HG03442 (cell line): ENCODE data around the gene TNFSF13.
A peak's percentile ranks its signal among the peaks of the same experiment; 100 is the strongest.

Experiments
- ATAC-seq: cut with Tn5 transposase; IDR thresholded peaks from one replicate; pipeline ENCODE4 v1.9.1; 2021; ENCODE audit warnings: mild to moderate bottlenecking, moderate library complexity; ENCODE audit not compliant: unreplicated experiment

Gene TNFSF13

DNA sequence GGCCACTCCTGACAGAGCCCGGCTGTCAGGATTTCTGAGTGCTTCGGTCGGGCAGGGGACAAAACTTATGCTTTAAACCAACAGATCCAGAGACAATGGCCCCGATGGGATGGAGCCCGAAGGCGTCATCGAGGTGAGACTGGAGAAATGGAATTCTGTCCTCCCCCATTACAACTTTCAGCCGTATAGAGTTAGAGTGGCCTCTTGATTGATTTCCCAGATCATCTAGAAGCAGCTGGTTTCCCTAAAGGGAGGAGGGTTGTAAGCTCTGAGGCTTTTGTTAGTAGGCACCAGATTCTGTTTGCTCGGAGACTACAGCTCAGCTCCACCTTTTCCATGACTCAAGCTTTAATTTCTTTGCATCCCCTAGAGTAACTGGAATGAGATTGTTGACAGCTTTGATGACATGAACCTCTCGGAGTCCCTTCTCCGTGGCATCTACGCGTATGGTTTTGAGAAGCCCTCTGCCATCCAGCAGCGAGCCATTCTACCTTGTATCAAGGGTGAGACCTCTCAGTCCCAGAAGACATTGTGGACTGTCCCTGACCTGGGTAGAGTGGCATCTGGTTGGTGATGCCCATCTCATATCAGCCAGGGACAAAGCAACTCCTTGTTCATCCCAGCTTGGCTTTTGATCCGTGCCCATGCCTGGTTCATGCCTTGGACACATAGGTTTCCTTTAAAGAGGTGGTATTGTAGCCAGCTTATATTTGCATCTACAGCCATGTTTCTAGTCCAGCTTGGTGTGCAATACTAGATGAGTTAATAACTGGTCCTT, 15.8 kb downstream of the TNFSF13 start:
- no peak for ATAC-seq

DNA sequence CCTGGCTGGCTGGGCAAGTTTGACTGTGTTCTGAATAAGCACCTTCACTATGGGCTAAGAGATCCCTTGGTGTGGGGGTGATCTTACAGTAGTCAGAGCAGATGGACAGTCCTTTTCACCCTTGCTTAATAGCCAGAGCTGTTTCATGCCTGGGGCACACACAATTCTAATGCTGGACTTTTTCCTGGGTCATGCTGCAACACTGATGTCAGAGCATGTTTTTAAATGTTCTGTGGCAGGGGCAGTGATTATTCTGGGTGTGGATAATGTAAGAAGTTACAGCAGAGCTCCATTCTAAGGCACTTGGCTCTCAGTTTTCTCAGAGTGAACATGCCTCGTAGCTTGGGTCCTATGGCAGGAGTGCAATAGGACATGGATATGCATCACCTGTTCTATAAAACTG, 16.9 kb downstream of the TNFSF13 start:
- ATAC-seq = no peak

DNA sequence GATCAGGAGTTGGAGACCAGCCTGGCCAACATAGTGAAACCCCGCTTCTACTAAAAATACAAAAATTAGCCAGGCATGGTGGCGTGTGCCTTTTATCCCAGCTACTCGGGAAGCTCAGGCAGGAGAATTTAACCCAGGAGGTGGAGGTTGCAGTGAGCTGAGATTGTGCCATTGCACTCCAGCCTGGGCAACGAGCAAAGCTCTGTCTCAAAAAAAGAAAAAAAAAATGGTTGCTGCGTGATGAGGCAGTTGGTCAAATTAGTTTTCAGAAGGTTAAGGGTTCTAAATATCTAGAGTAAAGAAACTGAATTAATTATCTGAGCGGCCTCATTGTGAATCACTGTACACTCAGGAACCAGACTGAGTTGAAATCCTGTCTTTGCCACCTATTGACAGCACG, 17.4 kb downstream of the TNFSF13 start:
- no peak for ATAC-seq

DNA sequence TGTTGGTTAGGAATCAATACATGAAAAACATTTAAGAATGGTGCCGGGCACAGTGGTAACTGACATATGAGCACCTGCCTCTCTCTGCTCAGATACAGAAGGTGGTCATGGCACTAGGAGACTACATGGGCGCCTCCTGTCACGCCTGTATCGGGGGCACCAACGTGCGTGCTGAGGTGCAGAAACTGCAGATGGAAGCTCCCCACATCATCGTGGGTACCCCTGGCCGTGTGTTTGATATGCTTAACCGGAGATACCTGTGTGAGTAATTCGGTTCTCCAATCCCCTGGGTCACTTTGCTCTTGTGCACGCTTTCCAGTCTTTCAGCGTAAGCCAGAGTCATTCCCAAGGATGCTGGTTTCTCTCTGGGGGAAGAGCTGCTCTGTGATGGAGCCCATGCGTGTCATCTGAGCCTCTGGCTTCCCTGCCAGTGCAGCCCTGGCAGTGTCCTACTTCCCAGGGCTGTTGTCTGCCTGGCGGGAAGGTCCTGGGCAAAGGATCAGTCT, 17.9 kb downstream of the TNFSF13 start:
- no peak for ATAC-seq

DNA sequence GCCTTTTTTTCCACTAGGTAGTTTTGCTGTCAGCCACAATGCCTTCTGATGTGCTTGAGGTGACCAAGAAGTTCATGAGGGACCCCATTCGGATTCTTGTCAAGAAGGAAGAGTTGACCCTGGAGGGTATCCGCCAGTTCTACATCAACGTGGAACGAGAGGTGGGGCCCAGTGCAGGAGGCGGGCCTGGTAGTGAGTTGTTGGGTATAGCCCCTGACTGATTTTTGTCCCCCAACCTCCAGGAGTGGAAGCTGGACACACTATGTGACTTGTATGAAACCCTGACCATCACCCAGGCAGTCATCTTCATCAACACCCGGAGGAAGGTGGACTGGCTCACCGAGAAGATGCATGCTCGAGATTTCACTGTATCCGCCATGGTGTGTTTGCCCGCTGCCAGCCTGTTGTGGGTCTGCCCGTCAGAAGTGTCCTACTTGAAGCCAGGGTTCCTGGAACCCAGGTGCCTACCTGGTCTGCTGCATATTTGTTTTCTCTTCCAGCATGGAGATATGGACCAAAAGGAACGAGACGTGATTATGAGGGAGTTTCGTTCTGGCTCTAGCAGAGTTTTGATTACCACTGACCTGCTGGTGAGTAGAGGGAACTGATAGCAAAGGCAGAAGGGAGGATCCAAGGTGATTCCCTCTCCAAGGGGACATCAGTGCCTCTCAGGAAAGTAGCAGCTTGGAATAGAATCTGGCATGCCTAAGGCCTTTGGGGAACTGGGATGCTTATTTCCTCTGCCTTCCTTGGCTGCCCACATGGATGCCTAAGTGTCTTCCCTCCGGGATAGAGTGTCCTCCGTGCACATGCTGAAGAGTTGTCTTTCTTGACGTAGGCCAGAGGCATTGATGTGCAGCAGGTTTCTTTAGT, 19.0 kb downstream of the TNFSF13 start:
- ATAC-seq = no peak

DNA sequence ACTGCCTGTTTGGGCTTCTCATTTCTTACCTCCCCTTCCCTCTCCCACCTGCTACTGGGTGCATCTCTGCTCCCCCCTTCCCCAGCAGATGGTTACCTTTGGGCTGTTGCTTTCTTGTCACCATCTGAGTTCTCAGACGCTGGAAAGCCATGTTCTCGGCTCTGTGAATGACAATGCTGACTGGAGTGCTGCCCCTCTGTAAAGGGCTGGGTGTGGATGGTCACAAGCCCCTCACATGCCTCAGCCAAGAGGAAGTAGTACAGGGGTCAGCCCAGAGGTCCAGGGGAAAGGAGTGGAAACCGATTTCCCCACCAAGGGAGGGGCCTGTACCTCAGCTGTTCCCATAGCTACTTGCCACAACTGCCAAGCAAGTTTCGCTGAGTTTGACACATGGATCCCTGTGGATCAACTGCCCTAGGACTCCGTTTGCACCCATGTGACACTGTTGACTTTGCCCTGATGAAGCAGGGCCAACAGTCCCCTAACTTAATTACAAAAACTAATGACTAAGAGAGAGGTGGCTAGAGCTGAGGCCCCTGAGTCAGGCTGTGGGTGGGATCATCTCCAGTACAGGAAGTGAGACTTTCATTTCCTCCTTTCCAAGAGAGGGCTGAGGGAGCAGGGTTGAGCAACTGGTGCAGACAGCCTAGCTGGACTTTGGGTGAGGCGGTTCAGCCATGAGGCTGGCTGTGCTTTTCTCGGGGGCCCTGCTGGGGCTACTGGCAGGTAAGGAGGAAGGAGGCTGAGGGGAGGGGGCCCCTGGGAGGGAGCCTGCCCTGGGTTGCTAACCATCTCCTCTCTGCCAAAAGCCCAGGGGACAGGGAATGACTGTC, 20.7 kb downstream of the TNFSF13 start, which contains the start of gene CD68:
CD68 (plus strand) TSS at position 638 of the 833 bp plus-strand sequence; CDS start at position 678, 40 bp downstream.
- no peak for ATAC-seq

DNA sequence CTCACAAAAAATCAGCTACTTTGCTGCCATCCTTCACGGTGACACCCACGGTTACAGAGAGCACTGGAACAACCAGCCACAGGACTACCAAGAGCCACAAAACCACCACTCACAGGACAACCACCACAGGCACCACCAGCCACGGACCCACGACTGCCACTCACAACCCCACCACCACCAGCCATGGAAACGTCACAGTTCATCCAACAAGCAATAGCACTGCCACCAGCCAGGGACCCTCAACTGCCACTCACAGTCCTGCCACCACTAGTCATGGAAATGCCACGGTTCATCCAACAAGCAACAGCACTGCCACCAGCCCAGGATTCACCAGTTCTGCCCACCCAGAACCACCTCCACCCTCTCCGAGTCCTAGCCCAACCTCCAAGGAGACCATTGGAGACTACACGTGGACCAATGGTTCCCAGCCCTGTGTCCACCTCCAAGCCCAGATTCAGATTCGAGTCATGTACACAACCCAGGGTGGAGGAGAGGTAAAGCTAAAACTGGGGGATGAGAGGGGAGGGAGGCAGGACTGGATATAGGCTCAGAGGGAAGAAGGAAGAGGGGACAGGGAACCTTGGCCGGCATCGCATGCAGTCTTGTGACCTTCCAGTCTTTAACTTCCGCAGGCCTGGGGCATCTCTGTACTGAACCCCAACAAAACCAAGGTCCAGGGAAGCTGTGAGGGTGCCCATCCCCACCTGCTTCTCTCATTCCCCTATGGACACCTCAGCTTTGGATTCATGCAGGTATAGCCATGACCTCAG, 21.5 kb downstream of the TNFSF13 start:
- no peak for ATAC-seq

DNA sequence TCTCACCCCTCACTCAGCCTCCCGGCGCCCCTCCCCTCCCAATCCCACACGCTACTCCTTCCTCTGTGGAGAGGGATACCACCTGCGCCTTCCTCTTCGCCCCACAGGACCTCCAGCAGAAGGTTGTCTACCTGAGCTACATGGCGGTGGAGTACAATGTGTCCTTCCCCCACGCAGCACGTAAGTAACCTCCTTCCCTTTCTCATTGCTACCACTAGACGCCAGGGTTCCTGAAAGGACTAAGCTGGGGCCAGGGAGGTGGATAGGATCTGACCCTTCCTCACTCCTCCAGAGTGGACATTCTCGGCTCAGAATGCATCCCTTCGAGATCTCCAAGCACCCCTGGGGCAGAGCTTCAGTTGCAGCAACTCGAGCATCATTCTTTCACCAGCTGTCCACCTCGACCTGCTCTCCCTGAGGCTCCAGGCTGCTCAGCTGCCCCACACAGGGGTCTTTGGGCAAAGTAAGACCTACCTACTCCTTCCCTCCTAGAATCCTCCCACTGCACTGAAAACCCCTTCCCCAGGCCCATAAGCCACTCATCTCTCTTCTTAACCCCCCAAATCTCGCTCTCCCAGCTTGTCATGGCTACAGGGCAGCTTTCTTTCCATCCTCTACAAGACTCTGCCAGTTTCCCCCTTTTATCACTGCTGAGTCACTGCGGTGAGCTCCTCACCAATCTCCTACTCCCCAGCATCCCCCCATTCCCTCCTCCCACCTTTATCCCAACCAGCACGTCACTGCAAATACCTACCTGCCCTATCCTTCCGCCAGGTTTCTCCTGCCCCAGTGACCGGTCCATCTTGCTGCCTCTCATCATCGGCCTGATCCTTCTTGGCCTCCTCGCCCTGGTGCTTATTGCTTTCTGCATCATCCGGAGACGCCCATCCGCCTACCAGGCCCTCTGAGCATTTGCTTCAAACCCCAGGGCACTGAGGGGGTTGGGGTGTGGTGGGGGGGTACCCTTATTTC, 22.3 kb downstream of the TNFSF13 start:
- ATAC-seq = no peak

DNA sequence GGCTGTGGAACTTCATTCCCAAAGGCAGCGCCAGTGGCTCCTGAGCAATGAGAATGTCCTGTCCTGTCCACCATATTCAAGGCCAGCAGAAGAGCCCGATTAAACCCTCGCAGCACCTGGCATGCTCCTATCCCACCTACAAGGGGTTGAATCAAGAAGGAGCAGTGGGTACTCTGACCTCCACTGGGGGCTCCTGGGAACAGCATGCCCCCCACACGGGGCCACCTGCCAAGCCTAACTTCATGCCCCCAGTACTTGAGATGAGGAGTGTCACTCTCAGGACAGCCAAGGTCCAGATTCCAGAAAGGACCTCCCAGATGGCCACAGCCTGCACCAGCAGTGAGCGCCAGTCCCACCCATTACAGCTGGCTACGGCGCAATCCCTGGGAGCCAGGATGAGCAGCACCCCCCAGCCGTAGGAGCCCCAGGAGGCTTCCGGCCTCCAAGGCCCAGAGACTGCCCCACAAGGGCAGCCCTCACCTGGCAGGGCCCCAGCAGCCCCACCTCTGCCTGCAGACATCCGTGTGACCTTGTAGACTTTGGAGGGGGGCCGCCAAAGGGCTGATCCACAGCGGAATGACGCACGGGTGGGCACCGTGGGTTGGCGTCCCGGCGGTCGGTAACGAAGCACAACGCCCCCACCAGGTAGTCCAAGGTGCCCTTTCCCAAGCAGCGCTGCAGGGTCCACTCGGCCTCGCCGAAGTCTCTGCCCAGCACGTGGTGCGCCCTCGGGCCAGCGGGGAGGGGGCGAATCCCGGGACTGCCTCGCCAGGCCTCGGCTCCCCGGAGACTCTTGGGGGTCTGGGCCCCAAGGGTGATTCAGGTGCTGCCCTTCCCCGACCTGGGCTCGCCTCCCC, 24.1 kb downstream of the TNFSF13 start:
- no peak for ATAC-seq

DNA sequence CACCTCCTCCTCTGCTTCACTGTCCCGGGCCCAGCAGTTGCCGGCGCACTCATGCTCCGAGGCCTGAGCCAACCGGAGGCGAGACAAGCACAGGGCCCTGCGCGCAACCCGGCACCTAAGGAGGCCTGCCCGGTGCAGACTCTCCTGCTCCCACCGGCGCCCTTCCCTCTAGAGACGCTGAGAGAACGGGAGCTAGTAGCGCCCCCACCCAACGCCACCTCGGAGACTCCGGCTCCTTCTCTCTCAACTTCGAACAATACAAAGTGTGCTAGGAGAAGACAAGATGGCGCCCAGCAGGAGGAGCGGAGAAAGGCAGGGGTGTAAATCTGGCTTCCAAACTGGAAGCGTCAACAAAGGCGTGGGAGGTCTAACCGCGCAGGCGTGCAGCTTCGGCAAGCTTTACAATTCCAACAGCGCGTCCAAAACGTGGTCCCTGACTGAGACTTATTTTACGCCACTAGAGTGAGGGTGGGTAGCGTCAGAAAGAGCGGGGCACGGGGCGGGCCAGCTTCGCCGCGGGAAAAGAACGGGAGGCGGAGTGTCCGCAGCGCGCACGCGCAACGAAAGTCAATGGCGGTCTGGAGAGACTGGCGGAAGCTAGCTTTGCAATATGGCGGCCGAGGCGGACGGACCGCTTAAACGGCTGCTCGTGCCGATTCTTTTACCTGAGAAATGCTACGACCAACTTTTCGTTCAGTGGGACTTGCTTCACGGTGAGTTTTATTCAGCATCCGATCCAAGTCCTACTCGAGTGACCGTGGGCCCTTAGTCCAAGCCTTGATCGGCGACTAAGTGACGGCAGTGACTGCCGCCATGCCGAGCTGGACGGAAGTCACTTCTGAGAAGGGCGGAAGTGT, 24.9 kb downstream of the TNFSF13 start, which contains the start of gene MPDU1:
MPDU1 (plus strand) TSS at position 600 of the 857 bp plus-strand sequence; CDS start at position 611, 11 bp downstream.
- ATAC-seq = peak; percentile 59

DNA sequence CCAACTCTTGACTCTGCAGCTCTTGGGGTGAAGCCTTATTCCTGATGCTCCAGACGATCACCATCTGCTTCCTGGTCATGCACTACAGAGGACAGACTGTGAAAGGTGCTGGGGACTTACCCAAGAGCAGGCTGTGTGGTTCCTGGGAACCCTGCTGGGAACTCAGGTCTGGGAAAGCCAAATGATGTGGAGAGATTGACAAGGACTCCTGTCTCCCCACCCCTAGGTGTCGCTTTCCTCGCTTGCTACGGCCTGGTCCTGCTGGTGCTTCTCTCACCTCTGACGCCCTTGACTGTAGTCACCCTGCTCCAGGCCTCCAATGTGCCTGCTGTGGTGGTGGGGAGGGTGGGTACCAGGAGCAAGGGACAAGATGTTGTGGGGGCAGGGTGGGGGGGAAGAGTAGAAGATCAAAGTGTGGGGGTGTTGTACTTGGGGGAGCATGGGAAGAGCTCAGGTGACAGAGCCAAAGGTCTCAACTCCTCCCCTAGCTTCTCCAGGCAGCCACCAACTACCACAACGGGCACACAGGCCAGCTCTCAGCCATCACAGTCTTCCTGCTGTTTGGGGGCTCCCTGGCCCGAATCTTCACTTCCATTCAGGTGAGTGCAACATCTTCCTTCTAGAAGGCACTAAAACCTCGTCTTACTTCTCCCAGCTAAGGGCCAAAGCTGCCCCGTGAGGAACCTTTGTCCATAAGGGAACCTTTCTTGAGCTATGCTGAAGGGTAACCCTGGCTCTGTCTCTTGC, 28.3 kb downstream of the TNFSF13 start:
- no peak for ATAC-seq

DNA sequence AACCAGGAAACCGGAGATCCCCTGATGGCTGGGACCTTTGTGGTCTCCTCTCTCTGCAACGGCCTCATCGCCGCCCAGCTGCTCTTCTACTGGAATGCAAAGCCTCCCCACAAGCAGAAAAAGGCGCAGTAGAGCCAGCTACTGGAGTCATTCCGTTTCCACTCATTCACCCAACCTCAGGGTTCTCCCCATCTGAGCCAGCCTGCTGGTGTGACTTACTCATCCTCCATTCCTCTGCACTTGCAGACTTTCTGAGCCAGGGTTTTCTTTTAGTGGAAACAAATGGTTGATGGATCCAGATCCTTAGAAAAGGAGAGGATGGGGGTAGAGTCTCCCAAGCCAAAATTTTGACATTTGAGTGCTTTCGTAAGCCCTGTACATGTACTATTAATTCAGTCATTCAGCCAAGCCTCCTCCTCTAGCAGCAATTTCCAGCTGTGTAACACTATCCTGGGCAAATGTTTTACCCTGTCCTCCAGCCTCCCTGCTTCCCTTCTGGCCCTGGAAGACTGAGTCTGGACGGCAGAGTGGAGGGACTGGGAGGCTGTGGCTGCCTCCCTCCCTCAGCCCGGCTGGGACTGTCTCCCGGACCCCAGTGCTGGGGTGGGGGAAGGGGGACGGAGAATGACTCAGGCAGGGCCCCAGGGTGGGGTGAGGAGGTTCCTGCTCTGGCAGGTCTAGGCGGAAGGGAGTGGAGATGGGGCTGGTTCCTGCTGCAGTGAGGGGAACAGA, 29.0 kb downstream of the TNFSF13 start:
- no peak for ATAC-seq

DNA sequence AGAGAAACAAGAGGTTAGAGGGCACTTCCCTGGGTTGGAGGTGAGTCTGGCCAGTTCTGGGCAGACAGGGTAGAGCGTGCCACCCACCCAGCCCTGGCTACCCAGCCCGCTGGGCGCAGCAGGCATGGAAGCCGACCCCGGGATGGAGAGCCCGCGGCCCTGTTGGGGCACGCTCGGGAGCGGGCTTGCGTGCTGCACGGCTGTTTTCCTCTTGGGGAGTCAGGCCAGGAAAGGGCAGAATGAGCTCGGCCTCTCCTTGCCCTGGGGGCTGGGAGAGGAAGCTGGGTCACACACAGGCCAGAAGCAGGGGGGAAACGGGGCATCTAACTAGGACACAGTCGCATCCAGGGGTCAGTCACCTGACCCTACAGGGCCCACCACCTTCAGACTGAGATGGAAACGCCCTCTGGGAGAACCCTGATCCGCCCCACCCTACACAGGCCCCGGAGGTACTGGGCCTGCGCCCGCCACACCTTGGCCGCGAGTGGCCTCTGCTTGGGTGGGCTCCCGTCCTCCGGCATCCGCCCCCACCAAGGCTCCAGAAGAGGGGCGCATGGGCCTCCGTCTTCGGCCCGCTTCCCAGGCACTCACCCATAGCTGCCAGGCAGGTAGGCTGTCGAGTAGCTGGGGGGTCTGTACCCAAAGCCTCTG, 30.1 kb downstream of the TNFSF13 start:
- no peak for ATAC-seq

DNA sequence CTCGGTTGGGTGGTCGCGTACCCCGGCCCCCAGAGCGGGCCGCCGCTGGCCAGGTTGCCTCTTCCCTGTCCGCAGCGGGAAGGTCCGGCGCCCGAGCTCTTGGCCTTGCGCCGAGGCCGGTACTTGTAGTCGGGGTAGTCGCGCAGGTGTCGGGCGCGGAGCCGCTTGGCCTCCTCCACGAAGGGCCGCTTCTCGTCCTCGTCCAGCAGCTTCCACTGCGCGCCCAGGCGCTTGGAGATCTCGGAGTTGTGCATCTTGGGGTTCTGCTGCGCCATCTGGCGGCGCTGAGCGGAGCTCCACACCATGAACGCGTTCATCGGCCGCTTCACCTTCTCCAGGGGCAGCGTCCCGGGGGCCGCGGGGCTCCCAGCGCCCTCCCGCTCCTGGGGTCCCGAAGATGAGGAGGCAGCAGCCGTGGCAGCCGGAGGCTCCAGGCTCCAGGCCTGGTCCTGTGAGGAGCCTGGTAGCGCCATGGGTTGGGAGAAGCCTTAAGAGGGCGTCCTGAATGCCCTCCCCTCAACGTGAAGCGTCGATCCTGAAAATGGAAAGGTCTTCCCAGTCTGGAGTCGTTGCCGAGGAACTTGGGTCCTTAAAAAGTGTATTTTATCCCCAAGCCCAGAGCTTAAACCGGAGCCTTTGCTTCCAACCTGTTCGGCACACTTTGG, 30.8 kb downstream of the TNFSF13 start:
- no peak for ATAC-seq
